SU-DHL-6 (cell line): ENCODE data around the gene MLIP.

Source experiments
- H2AFZ ChIP-seq: fragments of 200-600 bp; sonication (generic); 2 replicates; pipeline ENCODE4 v1.6.1; 2014; ENCODE audit warnings: low read depth, mild to moderate bottlenecking, moderate library complexity, mixed read lengths, antibody characterized with exemption, low read length; ENCODE audit not compliant: severe bottlenecking
- H3F3A ChIP-seq: fragments of 200-600 bp; shearing (Covaris generic); 2 replicates; pipeline ENCODE4 v1.6.0; 2016; ENCODE audit warnings: antibody characterized with exemption, mild to moderate bottlenecking; ENCODE audit not compliant: insufficient read depth
- H3K27ac ChIP-seq: fragments of 200-600 bp; sonication (generic); 2 replicates; pipeline ENCODE4 v1.5.1; 2016; ENCODE audit warnings: low read depth, mild to moderate bottlenecking, low read length, moderate library complexity, mixed read lengths
- H3K27me3 ChIP-seq: fragments of 200-600 bp; sonication (generic), shearing (Covaris generic); 2 replicates; pipeline ENCODE4 v1.6.0; 2014; ENCODE audit warnings: mild to moderate bottlenecking, low read length
- H3K36me3 ChIP-seq: fragments of 200-600 bp; sonication (generic); 2 replicates; pipeline ENCODE4 v1.6.1; 2014; ENCODE audit warnings: mild to moderate bottlenecking, low read length, mixed read lengths
- H3K4me2 ChIP-seq: fragments of 300-600, 200-600 bp; shearing (Covaris generic), sonication (generic); 2 replicates; pipeline ENCODE4 v1.6.0; 2014; ENCODE audit warnings: low read length, low read depth, mild to moderate bottlenecking; ENCODE audit not compliant: poor library complexity, severe bottlenecking
- H3K4me3 ChIP-seq: fragments of 200-600 bp; sonication (generic); 2 replicates; pipeline ENCODE4 v1.5.1; 2014; ENCODE audit warnings: antibody characterized with exemption, low read length, mild to moderate bottlenecking, mixed read lengths; ENCODE audit not compliant: insufficient read depth, poor library complexity, severe bottlenecking
- H3K79me2 ChIP-seq: fragments of 200-600 bp; sonication (generic); 2 replicates; pipeline ENCODE4 v1.6.1; 2014; ENCODE audit warnings: mild to moderate bottlenecking, low read length, moderate library complexity; ENCODE audit not compliant: insufficient read depth
- H3K9ac ChIP-seq: fragments of 200-600 bp; sonication (generic); 2 replicates; pipeline ENCODE4 v1.7.0; 2014; ENCODE audit warnings: mild to moderate bottlenecking, low read length
- H3K9me2 ChIP-seq: fragments of 200-600 bp; sonication (generic); replicated peaks from 2 replicates; pipeline ENCODE4 v1.6.1; 2014; ENCODE audit warnings: low read length; ENCODE audit not compliant: insufficient read depth
- H3K9me3 ChIP-seq: fragments of 200-600 bp; sonication (generic); 2 replicates; pipeline ENCODE4 v1.6.1; 2014; ENCODE audit warnings: low read length, mixed read lengths; ENCODE audit not compliant: insufficient read depth
- H4K20me1 ChIP-seq: fragments of 200-600 bp; sonication (generic); 2 replicates; pipeline ENCODE4 v1.6.1; 2014; ENCODE audit warnings: low read depth, mild to moderate bottlenecking, antibody characterized with exemption, low read length, moderate library complexity, mixed read lengths
- EZH2phosphoT487 ChIP-seq: fragments of 200-600 bp; sonication (generic), shearing (Covaris generic); conservative IDR thresholded peaks from 2 replicates; pipeline ENCODE4 v1.6.1; 2018; ENCODE audit warnings: mild to moderate bottlenecking, antibody characterized with exemption, low read length, moderate library complexity, mixed read lengths
- TF ChIP-seq, protein P1 (sequence below): fragments of 200-600 bp; sonication (generic); IDR thresholded peaks from one replicate; pipeline ENCODE4 v1.5.1; 2017; ENCODE audit warnings: antibody characterized with exemption, mild to moderate bottlenecking, low read length, moderate library complexity; ENCODE audit not compliant: insufficient read depth, poor library complexity, severe bottlenecking

MLIP gene

DNA sequence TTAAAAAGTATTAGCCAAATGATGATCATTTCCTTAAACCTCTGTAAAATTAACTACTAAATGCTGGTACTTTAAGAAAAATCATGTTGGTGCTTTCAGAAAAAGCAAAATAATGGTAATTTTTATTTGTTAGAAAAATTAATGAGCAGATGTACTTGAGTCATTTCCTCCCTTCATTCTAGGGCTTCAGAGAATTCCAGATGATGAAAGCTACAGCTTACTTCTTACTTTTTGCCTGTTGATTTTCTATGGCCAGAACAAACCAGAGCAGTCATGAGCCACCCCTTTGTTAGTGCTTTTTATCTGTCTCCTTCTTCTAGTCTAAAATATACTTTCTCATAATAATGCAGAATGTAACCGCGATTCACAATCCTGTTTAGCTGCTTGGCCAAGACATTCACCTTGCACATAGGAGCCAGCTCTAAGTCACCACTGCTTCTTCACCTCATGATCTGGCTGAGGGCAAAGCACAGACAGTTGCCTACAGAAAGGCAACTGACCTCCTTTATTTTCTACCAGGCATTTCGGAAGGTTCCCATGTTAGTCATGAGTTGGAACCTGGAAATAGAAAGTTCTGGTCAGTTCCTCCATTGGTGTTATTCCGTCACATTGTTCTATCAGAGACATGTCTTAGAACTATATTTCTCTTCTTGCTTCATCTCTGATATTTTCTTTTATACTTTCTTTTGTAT lies 153.5 kb downstream of the MLIP start:
- Histone ChIP-seq H3K36me3 (no peaks in the 10 kb centered on the region), H3K4me2 (no peak overlapping the region), H4K20me1 (no peaks in the 10 kb centered on the region), H3F3A (no peaks in the 10 kb centered on the region), H3K79me2 (no peaks in the 10 kb centered on the region), H3K27me3 (no peaks in the 10 kb centered on the region), H3K9me2 (no peaks in the 10 kb centered on the region), H3K27ac (no peak overlapping the region), H3K4me3 (no peak overlapping the region), H3K9me3 (no peaks in the 10 kb centered on the region), H2AFZ (no peak overlapping the region), H3K9ac (no peak overlapping the region)
- no peak for TF ChIP-seq EZH2phosphoT487
- TF ChIP-seq, protein P1, sequence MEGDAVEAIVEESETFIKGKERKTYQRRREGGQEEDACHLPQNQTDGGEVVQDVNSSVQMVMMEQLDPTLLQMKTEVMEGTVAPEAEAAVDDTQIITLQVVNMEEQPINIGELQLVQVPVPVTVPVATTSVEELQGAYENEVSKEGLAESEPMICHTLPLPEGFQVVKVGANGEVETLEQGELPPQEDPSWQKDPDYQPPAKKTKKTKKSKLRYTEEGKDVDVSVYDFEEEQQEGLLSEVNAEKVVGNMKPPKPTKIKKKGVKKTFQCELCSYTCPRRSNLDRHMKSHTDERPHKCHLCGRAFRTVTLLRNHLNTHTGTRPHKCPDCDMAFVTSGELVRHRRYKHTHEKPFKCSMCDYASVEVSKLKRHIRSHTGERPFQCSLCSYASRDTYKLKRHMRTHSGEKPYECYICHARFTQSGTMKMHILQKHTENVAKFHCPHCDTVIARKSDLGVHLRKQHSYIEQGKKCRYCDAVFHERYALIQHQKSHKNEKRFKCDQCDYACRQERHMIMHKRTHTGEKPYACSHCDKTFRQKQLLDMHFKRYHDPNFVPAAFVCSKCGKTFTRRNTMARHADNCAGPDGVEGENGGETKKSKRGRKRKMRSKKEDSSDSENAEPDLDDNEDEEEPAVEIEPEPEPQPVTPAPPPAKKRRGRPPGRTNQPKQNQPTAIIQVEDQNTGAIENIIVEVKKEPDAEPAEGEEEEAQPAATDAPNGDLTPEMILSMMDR, result no peak

DNA sequence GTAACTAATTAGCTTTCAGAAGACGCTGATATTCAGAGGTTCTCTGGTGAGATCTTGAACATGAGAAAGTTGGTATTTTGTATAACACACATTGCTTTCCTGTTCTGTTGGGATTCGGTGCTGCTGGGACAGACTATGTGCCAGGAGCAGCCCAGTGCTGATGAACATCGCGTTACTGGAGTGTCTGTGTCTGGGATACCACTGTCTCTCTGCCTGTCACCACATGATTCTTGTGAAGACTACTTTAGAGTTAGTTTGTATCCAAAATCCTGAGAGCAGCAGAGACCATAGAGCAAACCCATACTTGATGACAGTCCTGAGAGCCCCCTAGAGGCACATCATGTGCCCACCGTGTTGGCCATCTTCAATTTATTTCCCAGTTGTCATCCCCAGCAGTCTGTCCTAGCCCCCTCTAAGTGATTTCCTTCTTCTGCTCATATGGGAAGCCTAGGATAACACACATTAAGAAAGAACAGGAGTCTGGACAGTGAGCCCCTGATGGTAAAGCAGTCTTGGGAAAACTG lies 155.2 kb downstream of the MLIP start:
- Histone ChIP-seq H3K36me3 (no peaks in the 10 kb centered on the region), H3K27me3 (0 out of 2 replicates have a peak, but pooled peaks cover 3% of the 10 kb centered on the region), H2AFZ (no peak overlapping the region), H3K9me2 (no peaks in the 10 kb centered on the region), H3K4me3 (no peak overlapping the region), H3F3A (no peaks in the 10 kb centered on the region), H3K4me2 (no peak overlapping the region), H3K79me2 (no peaks in the 10 kb centered on the region), H3K9me3 (no peaks in the 10 kb centered on the region), H3K9ac (no peak overlapping the region), H4K20me1 (no peaks in the 10 kb centered on the region), H3K27ac (no peak overlapping the region)
- TF ChIP-seq EZH2phosphoT487, result no peak

DNA sequence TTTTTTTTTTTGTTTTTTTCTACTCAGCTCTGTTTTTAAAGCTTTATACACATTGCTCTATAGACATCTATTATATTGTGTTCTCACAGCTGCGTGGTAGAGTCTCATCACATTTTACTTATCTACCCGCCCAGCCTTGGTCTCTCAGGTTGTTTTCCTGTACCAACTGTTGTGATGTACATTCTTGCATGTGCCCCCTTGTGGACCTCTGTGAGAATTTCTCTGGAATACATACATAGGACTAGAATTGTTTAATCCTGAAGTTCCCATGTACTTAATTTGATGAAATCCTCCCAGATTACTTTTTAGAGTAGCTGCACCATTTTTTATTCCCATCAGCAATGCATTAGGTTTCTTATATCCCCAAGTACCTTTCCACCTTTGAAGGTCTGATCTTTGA lies 156.6 kb downstream of the MLIP start:
- no peaks in the 10 kb centered on the region for H3K36me3 ChIP-seq
- H3K9me2 ChIP-seq, result no peaks in the 10 kb centered on the region
- H4K20me1 ChIP-seq, result no peaks in the 10 kb centered on the region
- H3K27me3 ChIP-seq, result 0 out of 2 replicates have a peak, but pooled peaks cover 3% of the 10 kb centered on the region
- H3K9me3 ChIP-seq, result no peaks in the 10 kb centered on the region
- no peak overlapping the region for H2AFZ ChIP-seq
- no peak overlapping the region for H3K27ac ChIP-seq
- H3F3A ChIP-seq, result no peaks in the 10 kb centered on the region
- no peak overlapping the region for H3K4me2 ChIP-seq
- TF ChIP-seq, protein P1, result peak; percentile 65
- no peak for TF ChIP-seq EZH2phosphoT487
- H3K4me3 ChIP-seq, result no peak overlapping the region
- no peak overlapping the region for H3K9ac ChIP-seq
- no peaks in the 10 kb centered on the region for H3K79me2 ChIP-seq

DNA sequence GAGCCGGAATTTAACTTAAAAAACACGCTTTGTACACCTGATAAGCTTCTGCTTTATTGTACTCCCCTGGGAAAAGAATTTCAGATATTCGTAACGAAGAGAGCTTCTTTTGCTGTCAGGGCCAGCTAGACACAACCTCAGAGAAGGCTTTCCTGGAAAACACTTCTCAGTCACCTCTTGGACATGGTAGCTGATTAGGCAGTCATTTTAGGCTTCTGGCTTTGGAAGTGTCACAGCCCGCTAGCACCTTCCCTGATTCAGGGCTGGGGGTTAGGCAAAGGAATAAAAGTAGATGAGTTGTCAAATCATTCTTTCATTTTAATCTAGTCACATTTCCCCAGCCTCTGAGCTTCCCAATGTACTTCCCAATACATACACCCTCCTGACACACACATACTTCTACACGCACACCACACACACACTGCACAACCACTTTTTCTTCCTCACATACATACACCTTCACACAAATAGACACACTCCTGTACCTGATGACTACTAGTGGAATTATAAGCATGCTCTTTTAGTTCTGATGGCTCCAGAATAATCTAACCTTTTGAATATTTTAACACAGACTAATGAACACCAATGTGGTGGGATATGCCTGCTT lies 162.1 kb downstream of the MLIP start:
- H3K9ac ChIP-seq, result no peak overlapping the region
- no peaks in the 10 kb centered on the region for H3K36me3 ChIP-seq
- H4K20me1 ChIP-seq, result no peaks in the 10 kb centered on the region
- no peaks in the 10 kb centered on the region for H3K9me2 ChIP-seq
- H3K79me2 ChIP-seq, result no peaks in the 10 kb centered on the region
- H2AFZ ChIP-seq, result no peak overlapping the region
- no peaks in the 10 kb centered on the region for H3K9me3 ChIP-seq
- TF ChIP-seq EZH2phosphoT487, result no peak
- TF ChIP-seq, protein P1, result no peak
- H3K27me3 ChIP-seq, result 0 out of 2 replicates have a peak, but pooled peaks cover 3% of the 10 kb centered on the region
- H3K4me2 ChIP-seq, result no peak overlapping the region
- H3K27ac ChIP-seq, result no peak overlapping the region
- H3K4me3 ChIP-seq, result no peak overlapping the region
- no peaks in the 10 kb centered on the region for H3F3A ChIP-seq
